Activated CD4-positive, alpha-beta T cell treated with anti-CD3 and anti-CD28 coated beads, Interleukin-2, amount 50 U/mL, for 24 hours (primary cell): ENCODE data around the gene DPYSL4.

ENCODE experiments used
- DNase-seq, 2 donors: peaks; one replicate each; pipeline ENCODE4 v3.0.0-alpha.2; 2020; ENCODE audit warnings: low read depth in 1 of 2, low spot score in 1 of 2

DPYSL4 gene

DNA sequence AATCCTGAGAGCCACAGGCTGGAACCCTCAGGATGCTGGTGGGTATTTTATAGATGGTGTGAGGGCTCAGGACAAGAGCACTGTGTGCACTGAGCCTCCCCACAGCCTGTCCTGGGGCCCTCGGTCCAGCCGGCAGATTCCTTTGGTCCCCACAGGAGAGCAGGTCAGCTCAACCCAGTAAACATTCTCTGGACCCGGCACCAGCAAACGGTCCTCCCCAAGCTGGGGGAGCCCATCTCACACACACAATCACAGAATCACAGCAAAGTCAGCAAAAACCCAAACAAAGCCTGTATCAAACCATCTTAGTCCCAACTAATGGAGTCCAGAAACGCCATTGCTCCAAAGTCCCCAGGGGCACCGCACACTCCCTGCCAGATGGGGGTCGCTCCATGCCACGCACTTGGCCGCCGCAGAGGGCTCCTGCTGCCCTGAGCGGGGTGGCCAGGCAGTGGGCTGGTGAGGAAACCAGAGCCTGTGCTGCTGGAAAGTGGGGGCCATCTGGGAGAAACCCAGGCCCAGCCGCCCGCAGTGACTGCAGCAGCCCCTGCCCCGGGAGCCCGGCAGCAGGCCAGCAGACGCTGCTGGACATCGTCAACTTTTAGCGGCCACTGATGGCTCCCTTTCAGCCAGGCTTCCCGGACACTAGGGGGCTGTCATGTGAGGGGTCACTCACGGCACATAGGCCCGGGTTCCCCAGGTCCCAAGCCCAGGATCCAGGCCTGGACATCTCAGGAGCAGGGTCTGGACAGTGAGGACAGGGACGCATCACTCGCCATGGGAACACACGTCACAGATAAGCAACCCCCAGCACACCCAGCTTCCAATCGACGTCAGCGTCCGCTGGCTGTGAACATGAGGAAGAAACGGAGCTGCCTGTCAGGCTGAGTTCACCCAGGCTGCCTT is 52.6 kb downstream of the DPYSL4 start:
- DNase-seq, result no peak

DNA sequence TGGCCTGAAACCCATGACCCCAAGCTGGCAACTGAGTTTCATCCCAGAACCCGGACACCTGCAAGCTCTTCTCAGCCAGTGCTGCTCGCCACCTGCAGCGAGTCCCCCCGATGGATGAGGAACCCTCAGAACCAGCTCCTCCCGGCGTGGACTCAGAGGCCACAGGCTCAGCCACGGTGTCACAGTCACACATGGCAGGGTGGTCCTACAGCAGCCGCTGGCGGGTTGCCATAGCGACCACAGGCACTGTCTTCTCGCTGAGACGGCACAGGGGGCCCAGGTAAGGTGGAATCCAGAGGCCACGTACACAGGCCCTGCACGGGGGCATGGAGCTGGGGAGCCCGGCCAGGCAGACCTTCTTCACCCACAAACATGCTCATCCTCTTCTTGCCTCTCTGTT is 53.4 kb downstream of the DPYSL4 start:
- no peak for DNase-seq

DNA sequence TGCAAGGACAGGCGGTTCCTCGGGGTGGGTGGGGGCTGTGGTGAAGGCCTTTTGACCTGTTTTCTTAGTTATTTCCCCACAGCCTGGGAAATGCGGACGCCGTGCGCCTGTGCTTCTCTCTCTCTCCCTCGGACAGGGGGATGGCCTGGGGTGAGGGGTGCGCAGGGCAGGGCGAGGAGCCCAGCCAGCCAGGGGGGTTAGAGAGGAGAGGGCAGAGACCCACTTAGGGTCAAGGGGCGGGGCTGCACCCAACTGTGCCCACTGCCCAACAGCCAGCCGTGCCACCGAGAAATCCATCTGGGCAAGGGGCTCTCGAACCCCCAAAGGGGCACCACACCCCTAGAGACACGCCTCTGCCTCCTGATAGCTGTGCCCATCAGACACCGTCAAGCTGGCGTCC is 53.8 kb downstream of the DPYSL4 start:
- no peak for DNase-seq

DNA sequence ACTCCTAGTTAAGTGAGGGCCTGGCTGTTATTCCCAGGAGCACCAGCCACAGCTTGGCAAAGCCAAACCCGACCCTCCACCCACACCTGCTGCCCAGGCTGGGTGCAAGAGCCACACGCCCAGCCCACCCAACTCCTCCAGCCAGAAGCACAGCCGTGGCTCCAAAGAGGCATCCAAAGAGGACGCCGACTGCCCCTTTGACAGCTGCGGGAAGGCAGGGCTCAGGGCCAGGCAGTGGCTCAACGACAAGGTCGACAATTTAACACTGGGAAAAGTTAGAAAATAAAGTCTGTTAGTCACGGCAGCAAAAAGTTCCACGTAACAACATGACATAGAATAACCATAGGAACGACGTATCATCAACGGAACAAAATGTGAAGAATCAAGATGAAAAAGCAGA is 54.3 kb downstream of the DPYSL4 start:
- DNase-seq, result no peak

- DNase-seq, result no peak
Measured at GRCh38 chr10:132241496-132241895, 54.7 kb downstream of the DPYSL4 start.

- no peak for DNase-seq
Measured at GRCh38 chr10:132242103-132242840, 55.5 kb downstream of the DPYSL4 start.

- no peak for DNase-seq
Measured at GRCh38 chr10:132243141-132243540, 56.4 kb downstream of the DPYSL4 start.

DNA sequence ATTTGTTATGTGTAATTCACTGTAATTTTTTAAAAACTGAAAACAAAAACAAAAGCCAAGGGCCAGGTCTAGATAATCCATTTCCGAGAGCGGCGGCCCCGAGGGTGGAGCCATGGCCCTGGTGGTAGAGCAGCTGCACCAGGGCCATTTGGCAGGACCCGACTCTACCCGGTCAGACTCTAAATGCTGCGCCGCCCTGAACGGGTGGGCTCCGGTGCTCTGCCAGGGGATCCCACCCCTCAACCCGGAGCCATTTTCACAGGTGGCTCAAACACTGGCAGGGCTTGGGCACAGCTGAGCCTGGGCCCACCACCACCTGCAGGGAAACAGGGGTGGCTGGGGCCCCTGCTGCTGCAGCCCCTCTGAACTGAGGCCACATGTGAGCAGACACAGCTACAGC is 56.9 kb downstream of the DPYSL4 start:
- DNase-seq, result no peak

DNA sequence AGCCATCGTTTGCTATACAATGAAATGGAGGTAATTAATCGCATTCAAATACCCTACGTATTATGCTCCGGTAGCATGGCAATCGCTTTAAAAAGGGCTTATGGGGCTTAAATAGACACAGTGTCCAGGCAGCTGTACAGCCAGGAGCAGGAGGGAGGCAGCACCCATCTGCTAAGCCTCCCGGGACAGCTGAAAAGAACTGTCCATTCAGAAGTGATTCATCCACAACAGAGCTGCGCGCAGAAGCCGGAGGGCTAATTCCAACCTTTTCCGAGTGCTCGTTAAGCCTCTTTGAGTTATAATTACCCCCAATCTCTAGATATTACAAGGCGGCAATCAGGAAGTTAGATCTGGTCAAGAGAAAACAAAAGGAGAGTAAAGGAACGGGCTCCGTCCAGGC is 58.3 kb downstream of the DPYSL4 start:
- no peak for DNase-seq

GRCh38 chr10:132246296-132246695 is 59.5 kb downstream of the DPYSL4 start:
- no peak for DNase-seq

DNA sequence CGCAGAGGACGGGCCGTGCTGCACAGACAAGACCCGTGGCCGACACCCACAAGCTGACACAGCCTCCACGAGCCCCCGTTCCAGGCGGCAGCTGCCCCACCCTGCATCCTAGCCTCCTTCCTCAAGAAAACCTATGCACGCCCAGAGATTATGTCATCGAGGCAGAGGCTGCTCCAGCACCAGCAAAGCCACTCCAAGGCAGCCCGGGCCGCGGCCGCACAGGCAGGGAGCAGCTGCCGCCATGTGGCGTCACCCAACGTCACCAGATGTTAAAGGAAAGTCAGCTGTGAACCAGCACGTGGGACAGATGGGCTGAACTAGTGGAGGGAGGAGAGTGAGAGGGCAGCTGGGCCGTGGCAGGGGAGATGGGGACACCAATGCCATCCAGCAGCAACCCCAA is 61.2 kb downstream of the DPYSL4 start:
- no peak for DNase-seq

- peak in 1 of 2 donors; percentile 52 for DNase-seq
Measured at GRCh38 chr10:132248455-132249225, 61.9 kb downstream of the DPYSL4 start.

DNA sequence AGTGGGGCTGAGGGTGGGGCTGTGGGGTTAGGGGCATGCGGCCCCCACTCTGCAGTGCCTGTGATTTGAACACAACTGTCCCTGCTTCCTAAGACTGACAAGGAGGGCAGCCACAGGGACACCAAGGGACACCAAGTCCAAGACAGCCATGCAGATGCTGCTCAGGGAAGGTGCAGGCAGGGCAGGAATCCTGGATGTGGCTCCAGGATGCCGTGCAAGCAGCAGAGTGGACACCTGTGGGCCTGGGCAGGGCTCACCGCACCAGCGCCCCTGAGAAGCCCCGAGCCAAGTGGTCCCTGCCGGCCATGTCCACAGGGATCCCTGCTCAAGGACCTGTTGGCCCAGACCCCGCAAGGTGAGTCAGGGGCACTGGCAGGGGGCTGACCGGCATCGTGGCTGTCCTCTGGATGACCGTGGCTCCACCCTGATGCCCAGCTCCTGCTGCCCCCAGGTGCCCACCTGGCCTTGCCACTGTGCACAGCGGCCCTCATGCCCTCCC is 62.5 kb downstream of the DPYSL4 start:
- no peak for DNase-seq

DNA sequence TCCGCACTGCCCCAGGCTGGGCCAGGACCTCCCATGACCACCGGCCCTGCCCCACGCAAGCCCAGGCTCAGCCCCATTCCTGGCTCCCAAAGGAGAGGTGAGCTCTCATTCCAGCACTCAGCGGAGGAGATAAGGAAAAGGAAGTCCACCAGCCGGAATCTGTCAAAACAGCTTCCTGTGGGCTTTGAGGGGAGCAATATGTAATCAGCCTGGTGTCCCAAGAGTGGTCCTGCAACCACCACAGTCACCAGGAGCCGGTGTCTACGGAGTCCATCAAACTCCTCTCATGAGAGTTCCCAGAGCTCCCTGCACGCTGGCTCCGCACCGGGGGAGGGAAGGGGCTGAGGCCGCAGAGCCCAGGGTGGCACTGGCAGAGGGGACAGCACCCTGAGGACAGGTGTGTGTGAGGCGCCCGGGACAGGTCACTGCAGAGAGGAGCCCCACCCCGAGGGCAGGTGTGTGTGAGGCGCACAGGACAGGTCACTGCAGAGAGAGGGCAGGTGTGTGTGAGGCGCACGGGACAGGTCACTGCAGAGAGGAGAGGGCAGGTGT is 63.2 kb downstream of the DPYSL4 start:
- DNase-seq, result no peak

DNA sequence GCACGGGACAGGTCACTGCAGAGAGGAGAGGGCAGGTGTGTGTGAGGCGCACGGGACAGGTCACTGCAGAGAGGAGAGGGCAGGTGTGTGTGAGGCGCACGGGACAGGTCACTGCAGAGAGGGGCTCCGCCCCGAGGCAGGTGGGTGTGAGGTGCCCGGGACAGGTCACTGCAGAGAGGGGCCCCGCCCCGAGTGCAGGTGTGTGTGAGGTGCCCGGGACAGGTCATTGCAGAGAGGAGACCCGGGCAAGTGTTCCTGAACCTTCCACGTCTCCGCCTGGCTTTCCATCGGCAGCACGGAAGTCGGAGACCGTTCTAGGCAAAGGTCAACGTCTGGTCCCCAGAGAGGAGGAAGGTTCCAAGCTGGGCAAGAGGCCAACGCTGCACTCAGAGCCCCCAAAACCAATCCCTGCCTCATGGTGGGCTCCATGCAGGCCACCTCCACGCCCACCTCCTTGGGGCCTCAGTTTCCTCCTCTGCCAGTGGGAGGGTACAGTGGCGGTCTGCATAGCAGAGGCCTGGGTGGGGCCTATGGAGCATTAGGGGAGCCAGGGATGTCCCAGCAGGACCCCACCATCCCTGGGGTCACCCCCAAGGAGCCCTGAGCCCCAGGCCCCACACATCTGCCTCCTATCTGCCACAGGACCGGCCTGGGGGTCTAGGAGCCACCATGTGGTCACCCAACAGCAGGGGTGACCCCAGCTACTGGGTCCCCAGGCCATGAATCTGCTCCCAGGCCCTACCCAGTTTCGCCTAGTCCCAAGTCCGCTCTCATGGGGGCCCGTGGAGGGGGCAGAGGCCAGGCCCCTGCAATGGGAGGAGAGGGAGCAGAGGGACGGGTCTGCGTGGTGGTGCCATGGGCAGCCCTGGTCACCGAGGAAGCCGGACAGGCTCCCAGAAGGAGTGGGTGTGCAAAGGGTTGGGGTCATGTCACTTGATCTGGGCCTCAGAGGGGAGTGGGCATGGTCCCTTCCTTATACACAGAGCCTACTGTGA is 64.0 kb downstream of the DPYSL4 start:
- no peak for DNase-seq

- no peak for DNase-seq
Measured at GRCh38 chr10:132251928-132252327, 65.2 kb downstream of the DPYSL4 start.

DNA sequence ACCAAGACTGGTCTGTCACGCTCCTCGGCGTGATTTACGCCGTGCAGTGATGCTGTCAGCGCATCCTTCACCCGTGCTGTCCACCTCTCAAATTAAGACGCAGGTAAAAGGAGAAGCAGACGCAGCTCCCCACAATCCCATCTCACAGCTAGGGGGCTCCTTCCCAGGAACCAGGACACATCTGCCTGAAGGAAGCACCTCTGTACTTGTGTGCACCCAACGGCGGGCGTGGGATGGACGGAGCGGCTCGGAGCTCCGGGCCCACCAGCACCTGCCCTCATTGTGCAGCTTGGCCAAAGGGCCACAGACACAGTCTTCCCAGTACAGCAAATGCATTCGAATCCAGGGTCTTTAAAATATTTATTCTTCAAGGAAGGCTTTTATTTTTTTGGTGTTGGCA is 65.7 kb downstream of the DPYSL4 start:
- DNase-seq, result no peak

GRCh38 chr10:132253092-132253687 is 66.4 kb downstream of the DPYSL4 start:
- no peak for DNase-seq

DNA sequence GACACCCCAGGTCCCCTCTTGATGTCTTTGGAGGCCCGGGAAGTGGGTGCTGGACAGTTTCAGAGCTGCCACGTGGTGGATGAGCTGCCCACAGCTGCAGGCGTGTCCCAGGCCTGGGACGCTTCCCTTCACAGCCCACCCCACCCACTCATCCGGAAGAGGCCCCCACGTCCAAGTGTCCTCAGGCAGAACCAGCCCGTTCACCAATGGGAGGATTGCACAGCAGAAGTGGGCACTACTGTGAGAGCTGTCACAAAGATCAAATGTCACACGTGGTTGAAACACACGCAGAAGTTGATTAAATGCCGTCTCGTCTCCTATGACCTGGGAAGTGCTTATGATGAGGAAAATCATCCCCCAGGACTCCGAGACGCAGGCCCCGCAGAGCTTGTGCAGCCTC is 68.1 kb downstream of the DPYSL4 start:
- DNase-seq, result no peak
